Measurements from ENCODE around the gene RASSF3. TPM values are rescaled to one million over a fixed set of nuclear protein-coding genes. Genes with fewer than 3 reads are reported as not detected.
A peak's percentile ranks its signal among the peaks of the same experiment; 100 is the strongest.

The RASSF3 gene
- total RNA-seq, 1 donor: 13.8 TPM

DNA sequence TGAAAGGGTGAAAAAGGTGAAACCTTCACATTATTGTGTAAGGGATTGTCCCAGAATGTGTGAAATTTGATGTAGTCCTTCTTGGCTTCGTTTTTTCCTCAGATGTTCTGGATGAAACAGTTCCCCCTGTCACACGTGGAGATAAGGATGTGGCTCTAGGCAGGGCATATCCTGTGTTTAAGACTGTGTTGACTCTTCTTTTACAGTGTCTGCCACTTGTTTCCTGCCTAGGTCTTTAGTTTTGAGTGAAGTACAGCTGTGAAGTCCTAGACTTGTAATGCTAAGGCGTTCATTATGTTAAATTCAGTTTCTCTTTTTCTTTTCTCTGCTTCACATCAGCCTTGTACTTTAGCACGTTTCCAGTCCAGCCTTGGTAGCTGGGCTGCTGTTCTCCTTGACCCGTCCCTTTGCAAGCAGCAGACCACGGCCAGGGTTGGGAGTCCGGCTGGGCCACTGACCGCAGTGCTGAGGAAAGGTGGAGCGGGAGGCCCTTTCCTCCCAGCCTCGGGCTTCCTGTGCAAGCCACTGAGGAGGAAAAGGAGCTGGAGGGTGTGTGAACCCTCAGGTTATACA, 59.1 kb downstream of the RASSF3 start:
- TF ChIP-seq, protein P1, sequence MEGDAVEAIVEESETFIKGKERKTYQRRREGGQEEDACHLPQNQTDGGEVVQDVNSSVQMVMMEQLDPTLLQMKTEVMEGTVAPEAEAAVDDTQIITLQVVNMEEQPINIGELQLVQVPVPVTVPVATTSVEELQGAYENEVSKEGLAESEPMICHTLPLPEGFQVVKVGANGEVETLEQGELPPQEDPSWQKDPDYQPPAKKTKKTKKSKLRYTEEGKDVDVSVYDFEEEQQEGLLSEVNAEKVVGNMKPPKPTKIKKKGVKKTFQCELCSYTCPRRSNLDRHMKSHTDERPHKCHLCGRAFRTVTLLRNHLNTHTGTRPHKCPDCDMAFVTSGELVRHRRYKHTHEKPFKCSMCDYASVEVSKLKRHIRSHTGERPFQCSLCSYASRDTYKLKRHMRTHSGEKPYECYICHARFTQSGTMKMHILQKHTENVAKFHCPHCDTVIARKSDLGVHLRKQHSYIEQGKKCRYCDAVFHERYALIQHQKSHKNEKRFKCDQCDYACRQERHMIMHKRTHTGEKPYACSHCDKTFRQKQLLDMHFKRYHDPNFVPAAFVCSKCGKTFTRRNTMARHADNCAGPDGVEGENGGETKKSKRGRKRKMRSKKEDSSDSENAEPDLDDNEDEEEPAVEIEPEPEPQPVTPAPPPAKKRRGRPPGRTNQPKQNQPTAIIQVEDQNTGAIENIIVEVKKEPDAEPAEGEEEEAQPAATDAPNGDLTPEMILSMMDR (IDR thresholded peaks at IDR 0.05; ENCODE audit: extremely low read depth, low read depth, low read length): no peak
- H4K20me1 ChIP-seq (ENCODE audit: insufficient read depth, low read length): peaks cover 4% of the 10 kb centered on the region
- peaks cover 10% of the 10 kb centered on the region for H3K4me1 ChIP-seq (ENCODE audit: insufficient read depth, low read length)
- H3K4me2 ChIP-seq (ENCODE audit: insufficient read depth, low read length): peak overlapping the region; percentile 12
- no peak for DNase-seq (ENCODE audit: insufficient read length, low spot score, missing footprints)
- H2AFZ ChIP-seq (ENCODE audit: low read length): no peak overlapping the region
- H3K4me3 ChIP-seq (ENCODE audit: insufficient read depth, low read length): no peak overlapping the region
- no peaks in the 10 kb centered on the region for H3K9me3 ChIP-seq (ENCODE audit: low read depth, low read length)
- H3K27ac ChIP-seq (ENCODE audit: low read depth, low read length): no peak overlapping the region
- no peaks in the 10 kb centered on the region for H3K27me3 ChIP-seq (ENCODE audit: insufficient read depth, low read length)
- no peaks in the 10 kb centered on the region for H3K36me3 ChIP-seq (ENCODE audit: insufficient read depth, low read length)
- H3K79me2 ChIP-seq (ENCODE audit: insufficient read depth, low read length): peaks cover 48% of the 10 kb centered on the region

DNA sequence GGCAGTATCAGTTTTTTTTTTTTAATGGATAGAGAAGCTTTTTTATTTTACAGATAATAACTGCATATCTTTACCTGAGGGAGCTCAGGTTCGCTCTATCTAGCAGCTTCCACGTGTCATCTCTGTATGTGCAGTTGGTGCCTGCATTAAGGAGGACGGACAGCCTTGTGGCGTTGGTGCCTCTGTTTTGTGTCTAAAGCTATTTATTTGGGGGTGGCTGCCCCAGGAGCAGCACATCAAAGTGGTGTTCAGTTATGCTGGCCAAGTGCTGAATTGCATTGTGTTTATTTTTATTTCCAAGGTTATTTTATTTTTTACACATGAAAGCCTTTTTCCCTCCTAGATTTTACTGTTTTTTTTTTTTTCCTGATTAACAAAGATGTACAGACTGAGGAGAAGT, 59.7 kb downstream of the RASSF3 start:
- no peak for DNase-seq (ENCODE audit: insufficient read length, low spot score, missing footprints)
- H3K36me3 ChIP-seq (ENCODE audit: insufficient read depth, low read length): no peaks in the 10 kb centered on the region
- H3K4me2 ChIP-seq (ENCODE audit: insufficient read depth, low read length): no peak overlapping the region
- TF ChIP-seq, protein P1 (IDR thresholded peaks at IDR 0.05; ENCODE audit: extremely low read depth, low read depth, low read length): no peak
- peaks cover 4% of the 10 kb centered on the region for H4K20me1 ChIP-seq (ENCODE audit: insufficient read depth, low read length)
- H3K27ac ChIP-seq (ENCODE audit: low read depth, low read length): no peak overlapping the region
- H2AFZ ChIP-seq (ENCODE audit: low read length): no peak overlapping the region
- no peak overlapping the region for H3K4me3 ChIP-seq (ENCODE audit: insufficient read depth, low read length)
- no peaks in the 10 kb centered on the region for H3K9me3 ChIP-seq (ENCODE audit: low read depth, low read length)
- H3K79me2 ChIP-seq (ENCODE audit: insufficient read depth, low read length): peaks cover 52% of the 10 kb centered on the region
- no peaks in the 10 kb centered on the region for H3K27me3 ChIP-seq (ENCODE audit: insufficient read depth, low read length)
- peaks cover 10% of the 10 kb centered on the region for H3K4me1 ChIP-seq (ENCODE audit: insufficient read depth, low read length)

DNA sequence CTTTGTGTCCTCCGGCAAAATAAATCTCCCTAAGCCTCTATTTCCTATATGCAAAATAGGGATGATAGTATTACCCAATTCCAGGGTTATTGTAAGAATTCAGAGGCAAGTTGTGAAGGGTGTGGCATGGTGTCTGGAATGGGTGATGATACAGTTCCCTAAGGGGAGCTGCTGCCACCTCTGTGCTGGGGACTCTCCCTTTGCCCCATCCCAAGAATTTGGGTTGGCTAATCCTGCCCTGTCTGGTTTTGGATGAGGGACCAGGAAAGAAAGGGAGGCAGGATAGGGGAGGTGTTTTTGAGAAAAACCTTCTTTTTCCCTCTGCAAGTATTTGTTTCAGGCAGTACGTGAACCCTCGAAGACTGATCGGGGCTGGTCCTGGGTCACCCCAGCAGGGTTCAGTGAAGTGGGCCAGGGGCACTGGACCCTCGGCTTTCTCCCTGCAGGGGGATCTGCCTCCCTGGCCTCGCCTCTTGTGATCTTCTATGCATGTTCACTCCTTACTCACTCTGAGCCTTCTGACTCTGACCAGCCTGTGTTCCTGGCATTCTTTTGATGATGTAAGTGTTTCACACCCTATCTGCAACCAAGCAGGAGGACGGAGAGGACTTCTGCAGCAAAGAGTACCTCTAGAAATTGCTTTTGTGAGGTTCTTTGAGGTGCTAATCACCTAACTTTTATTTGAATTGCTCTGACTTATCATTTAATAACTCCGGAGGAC, 60.8 kb downstream of the RASSF3 start:
- Histone ChIP-seq H3K4me1 (ENCODE audit: insufficient read depth, low read length) (peaks cover 10% of the 10 kb centered on the region), H3K4me2 (ENCODE audit: insufficient read depth, low read length) (no peak overlapping the region)

DNA sequence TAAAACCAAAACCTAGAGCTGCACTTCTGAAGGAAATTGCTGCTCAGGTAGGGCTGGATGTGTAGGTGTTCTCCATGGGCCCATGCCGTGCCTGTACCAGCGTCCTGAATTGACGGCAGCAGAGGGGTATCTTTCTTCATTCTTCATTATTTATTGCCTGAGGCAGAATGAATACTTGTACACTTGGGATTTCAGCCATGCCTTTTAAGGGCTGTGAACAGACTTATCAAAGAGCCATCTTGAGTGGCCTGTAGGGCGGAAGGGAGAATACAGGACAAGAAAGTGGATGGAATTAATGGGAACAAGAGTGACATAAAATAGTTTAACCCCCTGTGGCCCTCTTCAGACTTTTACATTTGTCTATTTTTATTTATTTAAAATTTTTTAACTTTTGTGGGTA, 61.4 kb downstream of the RASSF3 start:
- Histone ChIP-seq H3K4me3 (ENCODE audit: insufficient read depth, low read length) (no peak overlapping the region), H3K4me1 (ENCODE audit: insufficient read depth, low read length) (peaks cover 10% of the 10 kb centered on the region), H3K9me3 (ENCODE audit: low read depth, low read length) (no peaks in the 10 kb centered on the region), H3K36me3 (ENCODE audit: insufficient read depth, low read length) (no peaks in the 10 kb centered on the region), H3K79me2 (ENCODE audit: insufficient read depth, low read length) (peaks cover 43% of the 10 kb centered on the region), H3K27ac (ENCODE audit: low read depth, low read length) (no peak overlapping the region), H3K27me3 (ENCODE audit: insufficient read depth, low read length) (no peaks in the 10 kb centered on the region), H4K20me1 (ENCODE audit: insufficient read depth, low read length) (no peaks in the 10 kb centered on the region), H3K4me2 (ENCODE audit: insufficient read depth, low read length) (no peak overlapping the region), H2AFZ (ENCODE audit: low read length) (no peak overlapping the region)
- no peak for DNase-seq (ENCODE audit: insufficient read length, low spot score, missing footprints)
- TF ChIP-seq, protein P1 (IDR thresholded peaks at IDR 0.05; ENCODE audit: extremely low read depth, low read depth, low read length): no peak

More for the DNA sequence above, 60.8 kb downstream of the RASSF3 start:
- Histone ChIP-seq H3K36me3 (ENCODE audit: insufficient read depth, low read length) (no peaks in the 10 kb centered on the region), H3K4me3 (ENCODE audit: insufficient read depth, low read length) (no peak overlapping the region), H4K20me1 (ENCODE audit: insufficient read depth, low read length) (no peaks in the 10 kb centered on the region), H3K27me3 (ENCODE audit: insufficient read depth, low read length) (no peaks in the 10 kb centered on the region), H3K9me3 (ENCODE audit: low read depth, low read length) (no peaks in the 10 kb centered on the region), H2AFZ (ENCODE audit: low read length) (no peak overlapping the region), H3K27ac (ENCODE audit: low read depth, low read length) (no peak overlapping the region), H3K79me2 (ENCODE audit: insufficient read depth, low read length) (peaks cover 47% of the 10 kb centered on the region)
- TF ChIP-seq, protein P1 (IDR thresholded peaks at IDR 0.05; ENCODE audit: extremely low read depth, low read depth, low read length): no peak
- DNase-seq (ENCODE audit: insufficient read length, low spot score, missing footprints): peak; percentile 72

All from osteoblast (primary cell).